ENCODE data around the gene COMMD8. TPM values are rescaled to one million over a fixed set of nuclear protein-coding genes. Genes with fewer than 3 reads are reported as not detected.
"Not testable (repeated sequence)": the region's sequence is repeated elsewhere in the genome, so short reads cannot be mapped to it uniquely, and the experiment has no call there.

COMMD8 gene
- total RNA-seq, 1 experiment from 2014 or later: 10.9 TPM

DNA sequence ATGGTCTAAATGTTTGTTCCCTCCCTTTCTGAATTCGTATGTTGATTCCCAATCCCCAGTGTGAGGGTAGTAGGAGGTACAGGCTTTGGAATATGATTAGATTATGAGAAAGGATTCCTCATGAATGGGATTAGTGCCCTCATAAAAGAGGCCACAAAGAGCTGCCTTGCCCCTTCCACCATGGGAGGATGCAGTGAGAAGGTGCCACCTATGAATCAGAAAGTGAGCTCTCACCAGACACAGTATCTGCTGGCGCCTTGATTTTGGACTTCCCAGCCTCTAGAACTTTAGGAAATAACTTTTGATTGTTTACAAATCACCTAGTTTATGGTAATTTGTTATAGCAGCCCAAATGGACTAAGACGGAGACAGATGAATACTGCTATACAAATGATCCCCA, 25.2 kb upstream of the COMMD8 start:
- Histone ChIP-seq H2BK15ac (ENCODE audit: low read depth, low read length) (no peak overlapping the region), H3K56ac (ENCODE audit: insufficient read length, low read depth, low read length) (no peak overlapping the region), H2BK20ac (ENCODE audit: low read depth, low read length, poor library complexity, severe bottlenecking) (no peak overlapping the region), H2BK12ac (ENCODE audit: insufficient read length, low read depth, low read length) (no peak overlapping the region), H4K20me1 (ENCODE audit: control insufficient read depth, insufficient read depth, insufficient read length) (no peaks in the 10 kb centered on the region), H3K4me2 (ENCODE audit: insufficient read depth, insufficient read length, low read length) (no peak overlapping the region), H2AFZ (ENCODE audit: low read length) (no peak overlapping the region), H3K9ac (ENCODE audit: extremely low read depth, insufficient read length, low read length) (no peak overlapping the region), H3K4me1 (ENCODE audit: insufficient read depth, low read length) (no peaks in the 10 kb centered on the region), H3K4ac (ENCODE audit: low read depth, low read length) (no peak overlapping the region), H2BK5ac (ENCODE audit: insufficient read length, low read length) (no peak overlapping the region), H2AK5ac (ENCODE audit: insufficient read length, low read length) (no peak overlapping the region), H4K5ac (ENCODE audit: insufficient read length, low read depth, low read length) (no peak overlapping the region), H4K91ac (ENCODE audit: insufficient read length, low read depth, low read length) (no peak overlapping the region), H2BK120ac (ENCODE audit: low read depth, low read length, poor library complexity, severe bottlenecking) (no peak overlapping the region), H3T11ph (ENCODE audit: low read length) (no peak overlapping the region), H3K23ac (ENCODE audit: insufficient read length, low read depth, low read length) (no peak overlapping the region), H3K18ac (ENCODE audit: insufficient read length, low read depth, low read length) (no peak overlapping the region), H3K79me2 (ENCODE audit: insufficient read depth, low read length) (no peaks in the 10 kb centered on the region), H3K14ac (ENCODE audit: insufficient read depth, low read length) (no peak overlapping the region), H3K23me2 (ENCODE audit: insufficient read length, low read depth, low read length, poor library complexity, severe bottlenecking) (peaks cover 7% of the 10 kb centered on the region), H3K9me3 (ENCODE audit: control insufficient read depth, low read depth, low read length) (no peaks in the 10 kb centered on the region), H3K27me3 (ENCODE audit: insufficient read depth, low read length) (no peaks in the 10 kb centered on the region), H3K27ac (ENCODE audit: insufficient read length, low read depth, low read length) (no peak overlapping the region), H4K8ac (replicated peaks; ENCODE audit: insufficient read length, low read depth, low read length) (no peak overlapping the region), H3K79me1 (ENCODE audit: insufficient read depth, low read depth, low read length, poor library complexity, severe bottlenecking) (no peaks in the 10 kb centered on the region)
- H3K9me3 Mint-ChIP-seq: peaks cover 0 to 6% of the 10 kb centered on the region in 2 experiments; a peak in 2 of 5 replicates
- no peak overlapping the region for H3K4me3 Mint-ChIP-seq
- H3K4me1 Mint-ChIP-seq: peaks cover 12 to 20% of the 10 kb centered on the region in 2 experiments
- no CpG with 5 or more reads among the region's 3 CpGs for WGBS (ENCODE audit: extremely low coverage, insufficient read length, low lambda C conversion rate)
- TF ChIP-seq, protein P1, sequence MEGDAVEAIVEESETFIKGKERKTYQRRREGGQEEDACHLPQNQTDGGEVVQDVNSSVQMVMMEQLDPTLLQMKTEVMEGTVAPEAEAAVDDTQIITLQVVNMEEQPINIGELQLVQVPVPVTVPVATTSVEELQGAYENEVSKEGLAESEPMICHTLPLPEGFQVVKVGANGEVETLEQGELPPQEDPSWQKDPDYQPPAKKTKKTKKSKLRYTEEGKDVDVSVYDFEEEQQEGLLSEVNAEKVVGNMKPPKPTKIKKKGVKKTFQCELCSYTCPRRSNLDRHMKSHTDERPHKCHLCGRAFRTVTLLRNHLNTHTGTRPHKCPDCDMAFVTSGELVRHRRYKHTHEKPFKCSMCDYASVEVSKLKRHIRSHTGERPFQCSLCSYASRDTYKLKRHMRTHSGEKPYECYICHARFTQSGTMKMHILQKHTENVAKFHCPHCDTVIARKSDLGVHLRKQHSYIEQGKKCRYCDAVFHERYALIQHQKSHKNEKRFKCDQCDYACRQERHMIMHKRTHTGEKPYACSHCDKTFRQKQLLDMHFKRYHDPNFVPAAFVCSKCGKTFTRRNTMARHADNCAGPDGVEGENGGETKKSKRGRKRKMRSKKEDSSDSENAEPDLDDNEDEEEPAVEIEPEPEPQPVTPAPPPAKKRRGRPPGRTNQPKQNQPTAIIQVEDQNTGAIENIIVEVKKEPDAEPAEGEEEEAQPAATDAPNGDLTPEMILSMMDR (conservative IDR thresholded peaks at IDR 0.05): no peak
- DNase-seq: no peak
- no peak overlapping the region; a peak in 1 of 7 replicates for H3K27ac Mint-ChIP-seq
- peaks cover 9% of the 10 kb centered on the region for H3K27me3 Mint-ChIP-seq (ENCODE audit: low read depth)
- H3K36me3 Mint-ChIP-seq (ENCODE audit: insufficient read depth in 1 of 3, low read depth in 3 of 3): no peaks in the 10 kb centered on the region

DNA sequence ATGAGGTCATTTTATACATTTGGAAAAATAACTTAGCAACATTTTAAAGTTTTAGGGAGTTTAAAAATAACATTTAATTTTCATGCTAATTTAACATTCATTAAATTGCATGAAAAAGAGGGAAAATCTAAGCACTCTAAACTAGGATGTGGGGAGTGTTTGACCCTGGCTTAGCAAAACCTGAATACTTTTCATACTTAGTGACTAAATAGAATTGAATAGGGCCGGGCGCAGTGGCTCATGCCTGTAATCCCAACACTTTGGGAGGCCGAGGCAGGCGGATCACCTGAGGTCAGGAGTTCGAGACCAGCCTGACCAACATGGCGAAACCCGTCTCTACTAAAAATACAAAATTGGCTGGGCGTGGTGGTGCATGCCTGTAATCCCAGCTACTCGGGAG, 23.2 kb upstream of the COMMD8 start:
- H3K27ac ChIP-seq (ENCODE audit: insufficient read length, low read depth, low read length); H2AFZ ChIP-seq (ENCODE audit: low read length); H3K4me2 ChIP-seq (ENCODE audit: insufficient read depth, insufficient read length, low read length); H3K14ac ChIP-seq (ENCODE audit: insufficient read depth, low read length); H3K18ac ChIP-seq (ENCODE audit: insufficient read length, low read depth, low read length); H4K20me1 ChIP-seq (ENCODE audit: control insufficient read depth, insufficient read depth, insufficient read length); H3K9me3 ChIP-seq (ENCODE audit: control insufficient read depth, low read depth, low read length); H4K8ac ChIP-seq (replicated peaks; ENCODE audit: insufficient read length, low read depth, low read length); H3K23ac ChIP-seq (ENCODE audit: insufficient read length, low read depth, low read length); H2BK20ac ChIP-seq (ENCODE audit: low read depth, low read length, poor library complexity, severe bottlenecking); H2BK5ac ChIP-seq (ENCODE audit: insufficient read length, low read length); H3K27ac Mint-ChIP-seq; H2BK15ac ChIP-seq (ENCODE audit: low read depth, low read length); H2AK5ac ChIP-seq (ENCODE audit: insufficient read length, low read length); DNase-seq; H3K56ac ChIP-seq (ENCODE audit: insufficient read length, low read depth, low read length); H2BK120ac ChIP-seq (ENCODE audit: low read depth, low read length, poor library complexity, severe bottlenecking); H3K9me3 Mint-ChIP-seq; H3K79me2 ChIP-seq (ENCODE audit: insufficient read depth, low read length); H3K4me1 ChIP-seq (ENCODE audit: insufficient read depth, low read length); H4K5ac ChIP-seq (ENCODE audit: insufficient read length, low read depth, low read length); H3K23me2 ChIP-seq (ENCODE audit: insufficient read length, low read depth, low read length, poor library complexity, severe bottlenecking); H3K79me1 ChIP-seq (ENCODE audit: insufficient read depth, low read depth, low read length, poor library complexity, severe bottlenecking); H3K27me3 ChIP-seq (ENCODE audit: insufficient read depth, low read length); H4K91ac ChIP-seq (ENCODE audit: insufficient read length, low read depth, low read length); H2BK12ac ChIP-seq (ENCODE audit: insufficient read length, low read depth, low read length); H3K9ac ChIP-seq (ENCODE audit: extremely low read depth, insufficient read length, low read length); H3T11ph ChIP-seq (ENCODE audit: low read length); H3K4me3 Mint-ChIP-seq; H3K36me3 Mint-ChIP-seq (ENCODE audit: insufficient read depth in 1 of 3, low read depth in 3 of 3); H3K4ac ChIP-seq (ENCODE audit: low read depth, low read length): not testable (repeated sequence)
- no CpG with 5 or more reads among the region's 9 CpGs for WGBS (ENCODE audit: extremely low coverage, insufficient read length, low lambda C conversion rate)
- H3K4me1 Mint-ChIP-seq: peaks cover 8 to 16% of the 10 kb centered on the region in 2 experiments
- H3K27me3 Mint-ChIP-seq (ENCODE audit: low read depth): peaks cover 12% of the 10 kb centered on the region

All from H9 (cell line).